PC-9 (cell line): ENCODE data around the gene CD1D. TPM values are rescaled to one million over a fixed set of nuclear protein-coding genes. Genes with fewer than 3 reads are reported as not detected.

Experiments
- BruUV-seq: library from RNA; stranded (reverse); fragments of 400-500 nt; replicated peaks from 2 replicates; lab custom pipeline; 2021; lab: Mats Ljungman, UMichigan
- CTCF ChIA-PET: fragments of 300-600 bp; sonication (Branson Sonifier 250); formaldehyde crosslinking; loops from one replicate; lab custom pipeline; 2022; ENCODE audit warnings: antibody characterized with exemption; lab: Charles Lee
- POLR2A ChIA-PET: fragments of 300-600 bp; sonication (Branson Sonifier 250); formaldehyde crosslinking; loops from one replicate; lab custom pipeline; 2022; ENCODE audit warnings: antibody characterized with exemption; ENCODE audit not compliant: unreplicated experiment; lab: Charles Lee
- DNase-seq, 2 experiments: peaks; one replicate each; pipeline versions ENCODE4 v3.0.0 to v3.0.0-alpha.2; 2015 to 2022; ENCODE audit warnings: mixed read lengths in 1 of 2
- H2AFZ ChIP-seq: fragments of 200-600 bp; sonication (generic); 2 replicates; pipeline ENCODE4 v1.8.1; 2017; ENCODE audit warnings: antibody characterized with exemption
- H3F3A ChIP-seq: fragments of 200-600 bp; sonication (generic); 2 replicates; pipeline ENCODE4 v1.8.1; 2017; ENCODE audit warnings: antibody characterized with exemption, mild to moderate bottlenecking, low read depth; ENCODE audit not compliant: insufficient read depth
- H3K27ac ChIP-seq: fragments of 200-600 bp; sonication (generic); 2 replicates; pipeline ENCODE4 v1.6.1; 2016; ENCODE audit warnings: mixed run types
- H3K27me3 ChIP-seq: fragments of 200-600 bp; sonication (generic); 2 replicates; pipeline ENCODE4 v1.6.1; 2016; ENCODE audit warnings: low read depth, mixed run types; ENCODE audit not compliant: insufficient read depth
- H3K36me3 ChIP-seq: fragments of 200-600 bp; sonication (generic); 2 replicates; pipeline ENCODE4 v1.6.1; 2016; ENCODE audit warnings: low read depth, mixed run types
- H3K4me1 ChIP-seq: fragments of 200-600 bp; sonication (generic); replicated peaks from 2 replicates; pipeline ENCODE4 v1.6.1; 2016; ENCODE audit warnings: mixed run types; ENCODE audit not compliant: insufficient read depth
- H3K4me2 ChIP-seq: fragments of 200-600 bp; sonication (generic); 2 replicates; pipeline ENCODE4 v1.6.1; 2017; ENCODE audit warnings: mixed run types
- H3K4me3 ChIP-seq: fragments of 200-600 bp; sonication (generic); 2 replicates; pipeline ENCODE4 v1.6.1; 2016; ENCODE audit warnings: mixed run types
- H3K79me2 ChIP-seq: fragments of 200-600 bp; sonication (generic); 2 replicates; pipeline ENCODE4 v1.6.1; 2017; ENCODE audit warnings: low read depth, mixed run types
- H3K9me2 ChIP-seq: fragments of 200-600 bp; sonication (generic); 2 replicates; pipeline ENCODE4 v1.8.1; 2017; ENCODE audit warnings: mild to moderate bottlenecking; ENCODE audit not compliant: insufficient read depth
- H3K9me3 ChIP-seq: fragments of 200-600 bp; sonication (generic); 2 replicates; pipeline ENCODE4 v1.8.1; 2016; ENCODE audit warnings: low read depth; ENCODE audit not compliant: insufficient read depth
- H4K20me1 ChIP-seq: fragments of 200-600 bp; sonication (generic); 2 replicates; pipeline ENCODE4 v1.8.1; 2017; ENCODE audit not compliant: insufficient read depth
- EZH2 ChIP-seq: fragments of 200-600 bp; sonication (generic); IDR thresholded peaks from 2 replicates; pipeline ENCODE4 v1.8.0; 2017; ENCODE audit warnings: antibody characterized with exemption, low read depth
- intact Hi-C: fragments of 100-400 bp; cut with micrococcal nuclease; formaldehyde crosslinking; loops from one replicate; pipeline ENCODE4 v1.10.0; 2022; ENCODE audit not compliant: unreplicated experiment
- total RNA-seq: library from RNA; stranded (reverse); gene quantifications from 2 replicates; pipeline ENCODE4 v1.2.3, GENCODE V29; 2021
- TF ChIP-seq, protein P1 (sequence below): fragments of 200-600 bp; sonication (generic); conservative IDR thresholded peaks from 2 replicates; pipeline ENCODE4 v1.6.1; 2017; ENCODE audit warnings: mixed run types, antibody characterized with exemption, mild to moderate bottlenecking, moderate library complexity

CD1D gene
- total RNA-seq, 1 experiment from 2014 or later: not detected

DNA sequence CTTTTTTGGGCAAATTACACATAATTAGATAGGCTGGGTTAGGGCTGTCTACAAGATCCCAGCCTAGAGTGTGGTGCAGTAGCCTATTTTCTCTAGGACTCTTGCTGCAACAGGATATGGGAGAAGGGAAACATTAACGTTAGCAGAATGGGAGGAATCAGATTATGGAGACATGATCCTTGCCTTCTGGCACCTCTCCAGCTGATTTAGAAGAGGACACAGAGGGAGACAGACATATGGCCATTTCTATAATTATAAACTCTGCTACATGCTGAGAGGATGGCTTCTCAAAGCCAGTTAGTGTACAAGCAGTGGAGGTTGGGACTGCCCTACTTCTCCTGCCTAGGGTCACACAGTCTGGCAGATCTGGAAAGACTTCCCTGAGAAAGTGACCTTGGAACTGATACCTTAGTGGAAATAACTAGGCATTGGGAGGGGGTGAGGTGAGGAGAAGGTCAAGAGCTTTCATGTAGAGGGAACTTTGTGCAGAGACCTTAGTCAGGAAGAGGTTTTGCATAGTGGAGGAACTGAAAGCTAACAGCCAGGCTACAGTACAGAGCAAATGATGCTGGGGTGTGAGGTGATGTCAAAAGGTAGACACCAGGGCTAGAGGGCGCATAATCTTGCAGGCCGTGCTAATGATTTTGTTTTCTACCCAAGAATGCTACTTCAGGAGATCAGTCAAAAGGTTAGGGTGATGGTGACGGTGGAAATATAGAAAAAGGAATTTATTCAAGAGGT is 1.2 kb upstream of the CD1D start:
- Histone ChIP-seq H3K27ac (no peak overlapping the region), H3K27me3 (peaks cover 82% of the 10 kb centered on the region), H3F3A (no peaks in the 10 kb centered on the region), H3K4me3 (no peak overlapping the region), H3K79me2 (no peaks in the 10 kb centered on the region), H3K36me3 (no peaks in the 10 kb centered on the region), H4K20me1 (no peaks in the 10 kb centered on the region; the same call in 1 of the 2 replicates), H3K9me3 (no peaks in the 10 kb centered on the region), H3K4me2 (no peak overlapping the region), H3K4me1 (no peaks in the 10 kb centered on the region), H2AFZ (no peak overlapping the region), H3K9me2 (no peaks in the 10 kb centered on the region)
- CTCF ChIA-PET: no interaction called here
- no peak for DNase-seq
- intact Hi-C loops: no loop called here
- POLR2A ChIA-PET: no interaction called here
- BruUV-seq: no TSS peak
- TF ChIP-seq EZH2: no peak
- TF ChIP-seq, protein P1, sequence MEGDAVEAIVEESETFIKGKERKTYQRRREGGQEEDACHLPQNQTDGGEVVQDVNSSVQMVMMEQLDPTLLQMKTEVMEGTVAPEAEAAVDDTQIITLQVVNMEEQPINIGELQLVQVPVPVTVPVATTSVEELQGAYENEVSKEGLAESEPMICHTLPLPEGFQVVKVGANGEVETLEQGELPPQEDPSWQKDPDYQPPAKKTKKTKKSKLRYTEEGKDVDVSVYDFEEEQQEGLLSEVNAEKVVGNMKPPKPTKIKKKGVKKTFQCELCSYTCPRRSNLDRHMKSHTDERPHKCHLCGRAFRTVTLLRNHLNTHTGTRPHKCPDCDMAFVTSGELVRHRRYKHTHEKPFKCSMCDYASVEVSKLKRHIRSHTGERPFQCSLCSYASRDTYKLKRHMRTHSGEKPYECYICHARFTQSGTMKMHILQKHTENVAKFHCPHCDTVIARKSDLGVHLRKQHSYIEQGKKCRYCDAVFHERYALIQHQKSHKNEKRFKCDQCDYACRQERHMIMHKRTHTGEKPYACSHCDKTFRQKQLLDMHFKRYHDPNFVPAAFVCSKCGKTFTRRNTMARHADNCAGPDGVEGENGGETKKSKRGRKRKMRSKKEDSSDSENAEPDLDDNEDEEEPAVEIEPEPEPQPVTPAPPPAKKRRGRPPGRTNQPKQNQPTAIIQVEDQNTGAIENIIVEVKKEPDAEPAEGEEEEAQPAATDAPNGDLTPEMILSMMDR: no peak

DNA sequence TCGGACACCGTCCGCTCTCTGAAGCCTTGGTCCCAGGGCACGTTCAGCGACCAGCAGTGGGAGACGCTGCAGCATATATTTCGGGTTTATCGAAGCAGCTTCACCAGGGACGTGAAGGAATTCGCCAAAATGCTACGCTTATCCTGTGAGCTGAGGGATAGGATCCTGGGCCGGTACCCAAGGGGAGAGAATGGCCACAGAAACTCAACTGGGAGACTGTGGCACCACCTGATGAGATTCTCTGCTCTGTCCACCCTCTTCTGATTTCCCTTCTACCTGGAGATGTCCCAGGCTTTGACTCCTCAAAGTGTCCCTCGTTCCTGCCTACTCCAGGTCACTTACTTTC is 855 bp downstream of the CD1D start:
- no peaks in the 10 kb centered on the region for H3K4me1 ChIP-seq
- no peaks in the 10 kb centered on the region for H3K79me2 ChIP-seq
- ChIA-PET CTCF (no interaction called here), POLR2A (interaction anchor here (0.7 kb wide), 1 partner anchor 672 kb away, joined by 3 read pairs; no protein-coding TSS in a partner anchor)
- BruUV-seq: no TSS peak
- TF ChIP-seq, protein P1: no peak
- no peak for TF ChIP-seq EZH2
- peaks cover 74% of the 10 kb centered on the region for H3K27me3 ChIP-seq
- H3K4me2 ChIP-seq: no peak overlapping the region
- no peak for DNase-seq
- H3K27ac ChIP-seq: no peak overlapping the region
- H2AFZ ChIP-seq: no peak overlapping the region
- H3K36me3 ChIP-seq: no peaks in the 10 kb centered on the region
- H3K9me2 ChIP-seq: no peaks in the 10 kb centered on the region
- no peaks in the 10 kb centered on the region for H4K20me1 ChIP-seq
- no peaks in the 10 kb centered on the region for H3F3A ChIP-seq
- H3K4me3 ChIP-seq: no peak overlapping the region
- intact Hi-C loops: no loop called here
- H3K9me3 ChIP-seq: no peaks in the 10 kb centered on the region

DNA sequence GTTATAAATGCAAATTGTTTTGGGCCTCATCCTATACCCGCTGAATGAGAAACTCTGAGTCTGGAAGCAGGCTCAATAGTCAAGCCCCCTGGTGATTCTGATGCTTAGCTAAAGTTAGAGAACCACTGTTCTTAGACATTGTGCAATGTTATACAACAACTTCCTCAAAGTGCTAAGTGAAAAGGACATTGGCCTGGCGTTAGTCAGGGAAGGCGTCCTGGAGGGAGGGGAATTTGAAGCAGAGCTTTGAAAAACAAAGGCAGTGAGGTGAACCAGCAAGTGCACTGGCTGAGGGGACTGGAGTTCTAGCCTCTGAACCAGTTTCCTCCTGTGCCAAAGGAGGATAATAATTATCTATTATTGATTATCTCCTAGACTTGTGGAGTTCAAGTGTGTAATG is 5.1 kb downstream of the CD1D start:
- no peak for DNase-seq
- H3K4me2 ChIP-seq: no peak overlapping the region
- ChIA-PET CTCF (no interaction called here), POLR2A (no interaction called here)
- no peaks in the 10 kb centered on the region for H3K4me1 ChIP-seq
- H3K27ac ChIP-seq: no peak overlapping the region
- H3K79me2 ChIP-seq: no peaks in the 10 kb centered on the region
- no peak overlapping the region for H2AFZ ChIP-seq
- no peaks in the 10 kb centered on the region for H3K9me2 ChIP-seq
- H3K4me3 ChIP-seq: no peak overlapping the region
- intact Hi-C loops: no loop called here
- H3K9me3 ChIP-seq: no peaks in the 10 kb centered on the region
- BruUV-seq: no TSS peak
- H4K20me1 ChIP-seq: no peaks in the 10 kb centered on the region
- no peak for TF ChIP-seq EZH2
- TF ChIP-seq, protein P1: no peak
- no peaks in the 10 kb centered on the region for H3F3A ChIP-seq
- H3K27me3 ChIP-seq: peaks cover 37% of the 10 kb centered on the region
- no peaks in the 10 kb centered on the region for H3K36me3 ChIP-seq
